ENCODE measurements around the gene TMA16. TPM values are rescaled to one million over a fixed set of nuclear protein-coding genes. Genes with fewer than 3 reads are reported as not detected.
"Not testable (repeated sequence)": the region's sequence is repeated elsewhere in the genome, so short reads cannot be mapped to it uniquely, and the experiment has no call there.

The TMA16 gene
- total RNA-seq, 6 donors from 2014 or later: 11.3 to 25.2 (median 17.7) TPM

GRCh38 chr4:163534056-163534455, 39.6 kb downstream of the TMA16 start:
- Histone ChIP-seq H3K4me3 (no peak overlapping the region), H3K4me1 (no peaks in the 10 kb centered on the region), H3K27me3 (no peaks in the 10 kb centered on the region), H3K27ac (no peak overlapping the region), H3K36me3 (peaks cover 0 to 21% (median 0%) of the 10 kb centered on the region in 4 donors), H3K9me3 (no peaks in the 10 kb centered on the region)
- TF ChIP-seq POLR2AphosphoS5 (IDR thresholded peaks at IDR 0.05) (no peak), POLR2A (IDR thresholded peaks at IDR 0.05) (no peak), CTCF (IDR thresholded peaks at IDR 0.05) (no peak)
- DNase-seq (no peak), ATAC-seq (ENCODE audit: low FRiP score in 2 of 2) (no peak)
- WGBS, 2 donors: 90 to 94% methylated on average over 4 of the region's 4 CpGs

- Histone ChIP-seq H3K27ac (no peak overlapping the region), H3K27me3 (no peaks in the 10 kb centered on the region), H3K9me3 (no peaks in the 10 kb centered on the region), H3K4me3 (no peak overlapping the region), H3K4me1 (no peaks in the 10 kb centered on the region), H3K36me3 (peaks cover 0 to 10% (median 0%) of the 10 kb centered on the region in 4 donors)
- ATAC-seq (ENCODE audit: low FRiP score in 2 of 2) (no peak), DNase-seq (no peak)
- TF ChIP-seq EP300 (IDR thresholded peaks at IDR 0.05) (no peak), CTCF (IDR thresholded peaks at IDR 0.05) (no peak), POLR2AphosphoS5 (IDR thresholded peaks at IDR 0.05) (no peak), POLR2A (IDR thresholded peaks at IDR 0.05) (no peak)
- 87 to 91% methylated on average over 1 of the region's 1 CpG for whole genome bisulfite sequencing, 2 donors
Observed at GRCh38 chr4:163535657-163536056, 41.2 kb downstream of the TMA16 start.

GRCh38 chr4:163536091-163536490, 41.6 kb downstream of the TMA16 start:
- H3K27ac ChIP-seq: no peak overlapping the region
- whole genome bisulfite sequencing, 2 donors: 74 to 75% methylated on average over 2 of the region's 2 CpGs
- ATAC-seq (ENCODE audit: low FRiP score in 2 of 2): no peak
- H3K4me3 ChIP-seq: no peak overlapping the region
- H3K4me1 ChIP-seq: no peaks in the 10 kb centered on the region
- DNase-seq: no peak
- no peaks in the 10 kb centered on the region for H3K27me3 ChIP-seq
- TF ChIP-seq POLR2A (IDR thresholded peaks at IDR 0.05): no peak
- no peak for TF ChIP-seq CTCF (IDR thresholded peaks at IDR 0.05)
- H3K9me3 ChIP-seq: no peaks in the 10 kb centered on the region
- peaks cover 0 to 6% (median 0%) of the 10 kb centered on the region in 4 donors for H3K36me3 ChIP-seq

GRCh38 chr4:163537114-163537513, 42.6 kb downstream of the TMA16 start:
- WGBS, 2 donors: 91 to 95% methylated on average over 3 of the region's 3 CpGs
- H3K36me3 ChIP-seq: no peaks in the 10 kb centered on the region
- no peaks in the 10 kb centered on the region for H3K27me3 ChIP-seq
- H3K4me1 ChIP-seq: no peaks in the 10 kb centered on the region
- no peaks in the 10 kb centered on the region for H3K9me3 ChIP-seq
- no peak overlapping the region for H3K27ac ChIP-seq
- H3K4me3 ChIP-seq: no peak overlapping the region
- ATAC-seq (ENCODE audit: low FRiP score in 2 of 2): no peak
- no peak for DNase-seq
- TF ChIP-seq EP300 (IDR thresholded peaks at IDR 0.05) (no peak), CTCF (IDR thresholded peaks at IDR 0.05) (no peak), POLR2AphosphoS5 (IDR thresholded peaks at IDR 0.05) (no peak), POLR2A (IDR thresholded peaks at IDR 0.05) (no peak)

GRCh38 chr4:163538820-163539219, 44.3 kb downstream of the TMA16 start:
- 74 to 81% methylated on average over 4 of the region's 4 CpGs for WGBS, 2 donors

More at GRCh38 chr4:163538820-163539219, 44.3 kb downstream of the TMA16 start:
- DNase-seq; H3K36me3 ChIP-seq; H3K9me3 ChIP-seq; H3K4me1 ChIP-seq; H3K27ac ChIP-seq; H3K27me3 ChIP-seq; H3K4me3 ChIP-seq; ATAC-seq (ENCODE audit: low FRiP score in 2 of 2): not testable (repeated sequence)

Measured in upper lobe of left lung (tissue), 6 donors.